Lung (tissue), 12 donors: Measurements from ENCODE around the gene UPF3A. TPM values are rescaled to one million over a fixed set of nuclear protein-coding genes. Genes with fewer than 3 reads are reported as not detected.
A peak's percentile ranks its signal among the peaks of the same experiment; 100 is the strongest.

Source experiments
- ATAC-seq: fragments of 200-7000 bp; cut with Tn5 transposase; one replicate; pipeline ENCODE4 v1.9.1; 2020; ENCODE audit warnings: moderate number of reproducible peaks; ENCODE audit not compliant: insufficient read depth, low FRiP score
- DNase-seq, 3 donors: peaks; one replicate each; pipeline ENCODE4 v3.0.0-alpha.2; 2013 to 2017
- H3K27ac ChIP-seq, 2 donors: one replicate each; pipeline ENCODE4 v1.5.1; 2013; ENCODE audit warnings: mild to moderate bottlenecking in 2 of 2, moderate library complexity in 2 of 2, control low read depth in 1 of 2, inconsistent platforms in 1 of 2, low read depth in 1 of 2, low read length in 1 of 2
- H3K27me3 ChIP-seq, 3 donors: one replicate each; pipeline ENCODE4 v1.5.1; 2013; ENCODE audit warnings: low read length in 2 of 3; ENCODE audit not compliant: control insufficient read depth in 3 of 3, insufficient read depth in 3 of 3
- H3K36me3 ChIP-seq, 4 donors: one replicate each; pipeline ENCODE4 v1.5.1; 2013; ENCODE audit warnings: low read length in 4 of 4, mild to moderate bottlenecking in 1 of 4, moderate library complexity in 1 of 4; ENCODE audit not compliant: control insufficient read depth in 4 of 4, insufficient read depth in 4 of 4
- H3K4me1 ChIP-seq, 5 donors: one replicate each; pipeline ENCODE4 v1.5.1; 2013; ENCODE audit warnings: low read length in 5 of 5, mild to moderate bottlenecking in 2 of 5, moderate library complexity in 1 of 5; ENCODE audit not compliant: control insufficient read depth in 5 of 5, insufficient read depth in 5 of 5
- H3K4me3 ChIP-seq: one replicate; pipeline ENCODE4 v1.5.1; 2013; ENCODE audit warnings: mild to moderate bottlenecking, control low read depth, moderate library complexity
- H3K9ac ChIP-seq, 2 donors: one replicate each; pipeline ENCODE4 v1.5.1; 2013; ENCODE audit warnings: low read length in 2 of 2, control low read depth in 1 of 2; ENCODE audit not compliant: insufficient read depth in 1 of 2
- H3K9me3 ChIP-seq, 4 donors: one replicate each; pipeline ENCODE4 v1.5.1; 2013; ENCODE audit warnings: low read length in 3 of 4, mild to moderate bottlenecking in 1 of 4, moderate library complexity in 1 of 4; ENCODE audit not compliant: control insufficient read depth in 4 of 4, insufficient read depth in 3 of 4
- CTCF ChIP-seq: IDR thresholded peaks from 2 replicates; pipeline ENCODE4 v1.5.1; 2012; ENCODE audit warnings: mild to moderate bottlenecking; ENCODE audit errors: control extremely low read depth, extremely low read depth
- WGBS, 2 donors: extraction: QIAGEN DNeasy Blood & Tissue Kit; methylation state at CpG; one replicate each; pipeline ENCODE4 v1.1.7; 2013; 5-methylcytosine and 5-hydroxymethylcytosine counted together
- polyA plus RNA-seq, 2 donors: library from polyadenylated mRNA; stranded (reverse); fragments of 200-250 nt; gene quantifications; one replicate each; pipeline ENCODE4 v1.2.1, GENCODE V29; 2013
- total RNA-seq, 2 donors: library from RNA; depleted of rRNA in 1 of 2; stranded (reverse); fragments of >200 nt in 1 of 2; gene quantifications; one replicate each; pipeline ENCODE4 v1.2.1, GENCODE V29; 2014 to 2021
- donor health status: control.
- donor health status: control.
- donor health status: Bipolar disorder and iron deficiency.
- donor health status: healthy.
- donor health status: DM: yes; HTN: yes; CAD: no.

Gene UPF3A
- total and polyA plus RNA-seq, 4 donors = 31.3 to 57.1 (median 42.3) TPM

- Histone ChIP-seq H3K27me3 (no peaks in the 10 kb centered on the region), H3K4me1 (peaks cover 0 to 30% (median 7%) of the 10 kb centered on the region in 5 donors), H3K4me3 (no peak overlapping the region), H3K36me3 (peaks cover 4 to 22% (median 6%) of the 10 kb centered on the region in 4 donors), H3K27ac (peak overlapping the region in 1 of 2 donors; percentile 10), H3K9ac (no peak overlapping the region), H3K9me3 (no peaks in the 10 kb centered on the region)
- TF ChIP-seq CTCF = no peak
- no peak for ATAC-seq
- no peak for DNase-seq
- 82 to 86% methylated on average over 2 of the region's 2 CpGs for WGBS, 2 donors
These were observed 1.5 kb upstream of the UPF3A start for GRCh38 chr13:114279758-114280355.

DNA sequence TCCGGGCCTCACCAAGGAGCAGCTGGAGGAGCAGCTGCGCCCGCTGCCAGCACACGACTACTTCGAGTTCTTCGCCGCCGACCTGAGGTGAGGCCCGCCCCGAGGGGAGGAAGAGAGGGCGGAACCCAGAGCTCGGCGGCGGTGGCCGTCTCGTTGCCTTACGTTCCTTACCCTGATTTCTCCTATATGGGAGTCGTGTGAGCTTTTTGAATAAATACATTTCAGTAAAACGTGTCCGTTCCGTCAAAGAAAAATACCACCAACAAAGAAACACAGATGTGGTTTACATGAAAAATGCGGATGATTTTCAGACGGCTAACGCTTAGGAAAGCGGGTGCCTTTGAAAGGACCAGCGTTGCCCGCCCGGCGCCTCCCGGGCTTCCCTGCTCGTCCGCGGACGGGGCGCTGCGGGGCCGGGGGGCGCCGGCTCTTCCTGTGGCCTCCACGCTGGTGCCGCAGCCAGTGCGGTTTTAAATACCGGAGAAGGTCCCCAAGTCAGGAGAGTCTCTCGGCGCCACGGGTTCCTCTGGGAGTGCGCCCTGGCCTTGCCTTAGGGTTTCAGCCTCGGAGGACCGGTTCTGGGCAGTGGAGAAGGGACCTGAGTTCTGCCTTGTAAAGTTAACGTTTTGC lies 755 bp downstream of the UPF3A start:
- Histone ChIP-seq H3K27ac (peak overlapping the region; percentile 91 to 92), H3K9me3 (no peaks in the 10 kb centered on the region), H3K4me1 (peaks cover 0 to 27% (median 7%) of the 10 kb centered on the region in 5 donors), H3K27me3 (no peaks in the 10 kb centered on the region), H3K36me3 (peaks cover 5 to 22% (median 8%) of the 10 kb centered on the region in 4 donors), H3K9ac (peak overlapping the region; percentile 16 to 85), H3K4me3 (peak overlapping the region; percentile 72)
- 0 to 1% methylated on average over 39 to 50 of the region's 50 CpGs for WGBS, 2 donors
- ATAC-seq (peak; percentile 65), DNase-seq (peak; percentile 36 to 84 (median 79))
- TF ChIP-seq CTCF = no peak

GRCh38 chr13:114283576-114283975 lies 2.2 kb downstream of the UPF3A start:
- H3K27me3 ChIP-seq = no peaks in the 10 kb centered on the region
- H3K9me3 ChIP-seq = no peaks in the 10 kb centered on the region
- H3K9ac ChIP-seq = peak overlapping the region in 1 of 2 donors; percentile 47
- no peak overlapping the region for H3K27ac ChIP-seq
- H3K36me3 ChIP-seq = peaks cover 4 to 28% (median 11%) of the 10 kb centered on the region in 4 donors
- 65 to 71% methylated on average over 3 of the region's 3 CpGs for WGBS, 2 donors
- DNase-seq = no peak
- no peak for TF ChIP-seq CTCF
- H3K4me3 ChIP-seq = no peak overlapping the region
- peaks cover 0 to 27% (median 7%) of the 10 kb centered on the region in 5 donors for H3K4me1 ChIP-seq
- ATAC-seq = no peak
